HG03045 (cell line): Measurements from ENCODE around the gene PLEKHA6.
"Not testable (repeated sequence)": the region's sequence is repeated elsewhere in the genome, so short reads cannot be mapped to it uniquely, and the experiment has no call there.

Source experiments
- ATAC-seq: cut with Tn5 transposase; IDR thresholded peaks from one replicate; pipeline ENCODE4 v1.9.1; 2021; ENCODE audit warnings: mild to moderate bottlenecking, moderate library complexity; ENCODE audit not compliant: unreplicated experiment

The PLEKHA6 gene

GRCh38 chr1:204337036-204337429, 22.7 kb downstream of the PLEKHA6 start:
- ATAC-seq: no peak

- no peak for ATAC-seq
Observed at GRCh38 chr1:204336421-204337035, 23.2 kb downstream of the PLEKHA6 start.

- ATAC-seq: no peak
Observed at GRCh38 chr1:204335533-204335932, 24.2 kb downstream of the PLEKHA6 start.

DNA sequence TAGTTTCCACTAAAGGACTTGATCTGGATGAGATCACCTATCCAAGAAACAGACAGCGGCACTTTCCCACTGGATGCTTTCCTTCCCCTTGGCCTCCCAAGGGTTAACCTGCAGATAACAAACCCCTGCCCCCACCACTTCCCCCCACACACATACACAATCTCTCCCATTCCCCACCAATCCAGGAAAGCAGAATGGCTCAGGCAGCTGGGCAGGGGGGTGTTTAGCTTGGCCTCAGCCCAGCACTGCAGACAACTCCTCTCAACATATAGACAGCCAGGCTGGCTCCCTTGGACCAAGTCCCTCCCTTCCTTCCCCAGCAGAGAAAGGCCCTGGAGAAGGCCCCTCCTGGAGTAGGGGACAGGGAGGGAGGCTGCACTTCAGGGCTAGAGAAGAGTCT, 24.6 kb downstream of the PLEKHA6 start:
- no peak for ATAC-seq

DNA sequence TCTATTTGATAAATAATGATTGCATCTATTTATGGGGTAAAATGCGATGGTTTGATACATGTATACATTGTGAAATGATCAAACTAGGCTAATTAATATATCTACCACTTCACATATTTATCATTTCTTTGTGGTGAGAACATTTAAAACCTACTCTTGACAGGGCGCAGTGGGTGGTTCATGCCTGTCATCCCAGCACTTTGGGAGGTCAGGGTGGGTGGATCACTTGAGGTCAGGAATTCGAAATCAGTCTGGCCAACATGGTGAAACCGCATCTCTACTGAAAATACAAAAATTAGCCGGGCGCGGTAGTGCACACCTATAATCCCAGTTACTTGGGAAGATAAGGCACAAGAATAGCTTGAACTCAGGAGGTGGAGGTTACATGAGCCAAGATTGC, 25.3 kb downstream of the PLEKHA6 start:
- no peak for ATAC-seq

DNA sequence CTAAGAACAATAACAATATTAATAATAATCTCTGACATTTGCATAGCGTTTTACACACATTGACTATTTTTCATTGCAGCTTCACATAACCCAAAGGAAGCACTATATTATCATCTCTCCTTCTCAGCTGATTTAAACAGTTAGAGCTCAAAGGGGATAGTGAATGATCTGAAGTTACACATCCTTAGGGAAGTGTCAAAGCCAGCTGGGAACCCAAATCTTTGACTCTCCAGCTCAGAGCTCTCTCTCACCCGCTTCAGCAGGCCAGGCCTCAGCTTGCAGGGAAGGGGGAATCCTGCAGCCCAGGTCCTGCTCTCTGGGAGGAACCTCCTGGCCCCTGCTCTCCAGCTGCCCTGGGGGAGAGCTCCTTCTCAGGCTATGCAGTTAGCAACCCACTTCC, 26.3 kb downstream of the PLEKHA6 start:
- no peak for ATAC-seq

DNA sequence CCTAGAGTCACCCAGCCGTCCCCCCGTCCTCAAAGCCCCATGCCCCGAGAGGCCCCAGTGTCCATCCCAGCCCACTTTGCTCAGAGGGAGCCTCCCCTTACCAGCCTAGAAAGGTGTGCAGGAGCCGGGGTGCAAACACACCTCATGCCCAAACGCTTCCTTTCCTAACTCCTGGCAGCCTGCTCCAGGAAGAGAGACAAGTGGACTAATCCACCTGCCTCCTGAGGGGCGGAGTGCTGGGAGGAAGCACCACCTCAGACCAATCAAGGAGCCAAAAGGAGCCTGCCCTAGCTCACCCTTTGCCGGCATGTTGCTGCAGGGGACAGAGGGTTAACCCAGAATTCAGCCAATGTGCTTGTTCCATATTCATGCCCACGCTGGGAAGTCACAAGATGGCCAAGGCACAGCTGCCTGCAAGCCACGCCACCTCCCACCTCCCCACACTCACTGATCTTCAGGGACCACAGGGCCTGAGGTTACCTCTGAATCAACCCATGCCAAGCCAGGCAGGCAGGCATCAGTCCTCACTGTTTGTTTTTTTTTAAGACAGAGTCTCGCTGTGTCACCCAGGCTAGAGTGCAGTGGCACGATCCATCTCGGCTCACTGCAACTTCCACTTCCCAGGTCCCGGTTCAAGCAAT, 27.8 kb downstream of the PLEKHA6 start:
- ATAC-seq: no peak

DNA sequence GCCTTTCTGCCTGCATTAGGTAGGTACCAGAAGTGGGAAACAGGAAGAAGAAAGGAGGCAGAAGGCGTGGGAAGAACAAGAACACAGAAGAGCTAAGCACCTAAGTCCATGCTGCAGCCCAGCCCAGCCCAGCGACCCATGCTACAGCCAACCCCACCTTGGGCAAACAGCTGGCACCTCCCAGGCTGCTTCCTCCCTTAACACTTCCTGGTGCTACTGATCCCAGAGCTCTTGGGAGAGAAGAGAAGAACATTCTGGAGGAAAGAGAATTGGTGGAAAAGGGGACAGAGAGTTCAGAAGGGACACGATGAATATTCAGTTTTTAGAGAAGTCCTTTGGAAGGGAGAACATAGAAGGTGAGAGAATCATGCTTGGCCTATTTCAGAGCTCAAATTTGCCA, 28.5 kb downstream of the PLEKHA6 start:
- ATAC-seq: no peak

DNA sequence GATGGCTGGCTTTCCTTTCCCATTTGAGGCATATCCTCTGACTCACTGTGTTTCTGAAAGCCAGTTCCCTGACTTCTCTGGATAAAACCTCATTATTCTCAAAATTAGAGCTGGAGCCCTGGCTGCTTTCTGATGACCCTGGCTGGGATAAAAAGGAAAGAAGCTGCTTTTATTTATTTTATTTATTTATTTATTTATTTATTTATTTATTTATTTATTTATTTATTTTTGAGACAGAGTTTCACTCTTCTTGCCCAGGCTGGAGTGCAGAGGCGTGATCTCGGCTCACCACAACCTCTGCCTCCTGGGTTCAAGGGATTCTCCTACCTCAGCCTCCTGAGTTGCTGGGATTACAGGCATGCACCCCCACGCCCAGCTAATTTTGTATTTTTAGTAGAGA, 31.9 kb downstream of the PLEKHA6 start:
- ATAC-seq: not testable (repeated sequence)

GRCh38 chr1:204327359-204327758, 32.4 kb downstream of the PLEKHA6 start:
- no peak for ATAC-seq

DNA sequence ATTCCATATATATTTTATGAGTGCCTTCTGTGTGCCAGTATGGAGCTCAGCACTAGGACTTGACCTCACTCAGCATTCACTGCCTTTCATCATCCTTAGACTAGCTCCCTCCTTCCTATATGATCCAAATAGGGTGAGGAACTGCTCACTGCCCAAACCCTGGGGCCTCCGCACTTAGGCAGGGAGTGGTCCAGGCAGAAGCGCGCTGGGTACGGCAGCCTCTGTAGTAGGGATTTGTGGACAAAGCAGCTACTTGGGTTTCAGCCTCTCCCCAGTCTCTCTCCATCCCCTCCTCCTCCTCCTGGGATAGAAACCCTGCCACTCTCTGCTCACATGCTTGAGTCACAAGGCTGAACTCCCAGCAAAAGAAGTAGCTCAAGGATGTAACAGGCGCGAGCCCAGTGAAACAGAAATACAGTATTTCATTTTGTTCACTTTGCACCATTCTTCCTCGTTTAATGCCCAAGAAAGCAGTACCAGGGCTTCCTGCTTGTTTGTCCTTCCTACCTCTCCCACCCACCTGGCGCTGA, 32.9 kb downstream of the PLEKHA6 start:
- no peak for ATAC-seq

DNA sequence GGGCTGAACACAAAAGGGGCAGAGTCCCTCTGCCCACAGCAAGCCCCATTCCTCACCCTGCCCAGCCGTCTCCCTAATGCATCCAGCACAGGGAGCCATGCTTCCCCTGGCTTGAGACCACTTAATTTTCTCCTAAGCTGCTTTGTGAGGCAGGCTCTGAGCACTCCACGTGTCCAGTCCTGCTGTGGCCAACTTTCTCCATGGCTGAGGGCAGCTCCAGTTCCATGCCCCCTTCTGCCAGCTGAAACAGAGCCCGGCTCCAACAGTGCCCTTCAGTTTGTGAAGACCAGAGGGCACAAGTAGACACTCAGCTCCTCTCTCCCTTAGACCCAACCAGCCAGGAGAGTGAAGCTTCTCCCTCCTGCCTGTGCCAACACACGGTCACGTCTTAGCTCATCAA, 33.8 kb downstream of the PLEKHA6 start:
- no peak for ATAC-seq

DNA sequence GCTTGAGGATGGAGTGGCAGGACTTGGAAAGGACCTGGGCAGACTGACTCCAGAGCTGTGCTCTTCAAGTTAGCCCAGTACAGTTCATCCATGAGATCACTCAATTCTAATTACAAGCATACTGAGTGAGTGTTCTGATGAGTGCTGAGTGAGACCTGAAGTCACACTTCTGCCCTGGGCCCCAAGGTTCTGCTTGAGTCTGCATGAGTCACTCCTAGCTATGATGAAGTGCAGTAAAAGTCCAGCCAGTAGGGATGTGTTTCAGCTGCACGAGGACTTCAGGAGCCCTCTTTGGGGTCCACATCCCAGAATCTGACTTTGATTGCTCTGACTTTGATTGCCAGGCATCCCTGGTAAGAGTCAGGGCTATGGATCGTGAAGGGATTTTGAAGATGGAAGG, 35.8 kb downstream of the PLEKHA6 start:
- no peak for ATAC-seq

DNA sequence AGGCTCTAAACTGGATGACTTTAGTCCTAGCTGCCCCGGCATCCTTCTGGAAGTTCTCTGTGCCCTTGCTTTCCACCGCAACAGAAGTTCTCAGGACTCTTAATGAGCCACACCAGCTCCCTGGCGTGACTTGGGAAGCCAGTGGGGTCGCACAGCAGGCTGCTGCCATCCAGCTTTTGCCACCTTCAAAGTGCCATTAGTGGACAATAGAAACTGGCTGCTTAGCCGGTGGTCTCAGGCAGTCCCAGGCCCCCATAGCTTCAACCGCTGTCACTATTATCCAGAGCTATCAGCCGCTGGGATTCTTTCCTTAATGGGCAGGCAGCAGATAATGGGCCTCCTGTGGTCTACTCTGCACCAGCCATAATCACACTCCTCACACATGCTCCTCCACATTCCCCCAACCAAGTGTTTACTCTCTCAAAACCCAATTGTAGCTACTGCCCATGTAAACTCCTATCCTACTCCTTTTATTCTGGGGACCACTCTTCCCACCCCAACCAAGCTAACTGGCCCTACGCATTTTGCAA, 37.3 kb downstream of the PLEKHA6 start:
- no peak for ATAC-seq

- ATAC-seq: no peak
Observed at GRCh38 chr1:204321665-204322064, 38.1 kb downstream of the PLEKHA6 start.

DNA sequence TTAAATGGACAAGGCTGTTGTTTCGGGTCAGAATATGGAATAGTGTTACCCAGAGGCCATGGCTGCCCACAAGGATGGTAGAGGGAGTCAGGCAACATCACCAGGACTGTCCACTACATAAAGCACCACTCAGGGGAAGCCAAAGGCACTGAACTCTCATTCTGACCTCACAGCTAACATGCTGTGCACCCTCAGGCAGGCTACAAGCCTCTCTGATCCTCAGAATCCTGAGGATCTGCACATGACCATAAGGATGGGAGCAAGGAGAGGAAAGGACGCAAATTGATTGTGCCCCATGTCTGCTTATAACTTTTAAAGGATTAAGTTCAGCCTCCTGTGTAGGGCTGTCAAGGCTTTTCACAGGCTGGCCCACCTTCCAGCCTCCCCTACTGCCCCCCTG, 38.7 kb downstream of the PLEKHA6 start:
- ATAC-seq: no peak

GRCh38 chr1:204320382-204320804, 39.3 kb downstream of the PLEKHA6 start:
- no peak for ATAC-seq

GRCh38 chr1:204319462-204319861, 40.3 kb downstream of the PLEKHA6 start:
- no peak for ATAC-seq

DNA sequence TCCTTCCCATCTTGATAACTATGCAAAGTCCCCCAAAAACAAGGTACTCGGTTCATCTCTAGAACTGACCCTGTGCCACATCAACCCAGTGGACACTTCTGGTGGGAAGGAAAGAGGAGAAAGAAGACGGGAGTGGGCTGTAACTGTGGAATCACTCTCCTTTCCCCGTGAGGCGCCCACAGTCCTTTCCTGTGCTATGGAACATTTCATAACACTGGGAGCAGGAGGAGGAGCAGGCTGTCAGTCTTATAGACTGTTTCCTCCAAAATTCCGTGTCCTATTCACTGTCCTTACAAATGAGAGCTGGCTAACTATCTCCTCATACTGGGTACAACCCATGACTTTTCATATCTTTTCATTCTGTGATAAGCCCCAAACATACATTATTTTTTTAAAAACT, 40.7 kb downstream of the PLEKHA6 start:
- ATAC-seq: no peak

- ATAC-seq: no peak
Observed at GRCh38 chr1:204318324-204318723, 41.4 kb downstream of the PLEKHA6 start.

DNA sequence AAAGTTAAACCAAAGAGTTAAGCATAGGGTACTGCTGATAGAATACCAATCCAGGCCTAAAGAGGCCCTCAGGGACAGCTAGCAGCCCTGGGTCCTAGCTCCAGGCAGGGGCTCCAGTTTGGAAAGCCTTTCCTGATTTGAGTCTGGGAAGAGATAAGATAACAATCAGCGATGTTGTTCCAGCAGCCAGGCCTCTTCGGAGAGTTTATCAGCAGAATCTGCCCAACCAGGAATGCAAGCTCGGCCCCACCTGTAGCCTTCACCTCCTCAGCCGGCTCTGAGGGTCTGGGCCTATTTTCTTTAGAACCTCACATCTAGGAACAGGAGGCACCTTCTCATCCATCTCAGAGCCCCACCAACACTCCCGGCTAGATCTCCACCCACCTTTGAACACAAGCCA, 42.6 kb downstream of the PLEKHA6 start:
- ATAC-seq: no peak

GRCh38 chr1:204316164-204316563, 43.6 kb downstream of the PLEKHA6 start:
- ATAC-seq: no peak
